ENCODE measurements around the gene F2RL1. TPM values are rescaled to one million over a fixed set of nuclear protein-coding genes. Genes with fewer than 3 reads are reported as not detected.
"Not testable (repeated sequence)": the region's sequence is repeated elsewhere in the genome, so short reads cannot be mapped to it uniquely, and the experiment has no call there.

The F2RL1 gene
- total RNA-seq, 1 experiment from 2014 or later = 37.3 TPM

GRCh38 chr5:76811214-76811613 lies 7.6 kb upstream of the F2RL1 start (continued):
- TF ChIP-seq ERG (CRISPR knock-in tag; IDR thresholded peaks at IDR 0.05) (no peak), TP53 (CRISPR knock-in tag; IDR thresholded peaks at IDR 0.05) (no peak), TCF7 (CRISPR knock-in tag; IDR thresholded peaks at IDR 0.05; ENCODE audit: low read depth) (no peak)

- POLR2A ChIA-PET; CTCF ChIA-PET; H3K4me3 Mint-ChIP-seq; DNase-seq (ENCODE audit: low spot score); ATAC-seq; H3K27ac Mint-ChIP-seq: not testable (repeated sequence)
- Mint-ChIP-seq H3K36me3 (peaks cover 21% of the 10 kb centered on the region), H3K9me3 (peaks cover 12% of the 10 kb centered on the region), H3K4me1 (peaks cover 32% of the 10 kb centered on the region), H3K27me3 (ENCODE audit: low read depth) (peaks cover 12% of the 10 kb centered on the region; the same call in 1 of the 2 replicates)
Measured at GRCh38 chr5:76812209-76812608, 6.6 kb upstream of the F2RL1 start.

GRCh38 chr5:76813982-76814562 lies 4.8 kb upstream of the F2RL1 start:
- Mint-ChIP-seq H3K4me3 (no peak overlapping the region), H3K4me1 (peaks cover 23% of the 10 kb centered on the region), H3K27ac (no peak overlapping the region), H3K27me3 (ENCODE audit: low read depth) (peaks cover 20% of the 10 kb centered on the region; the same call in 1 of the 2 replicates), H3K9me3 (peaks cover 12% of the 10 kb centered on the region), H3K36me3 (peaks cover 21% of the 10 kb centered on the region)
- CTCF ChIA-PET = interaction anchor here (1.0 kb wide), 1 partner anchor 39 kb away, joined by 3 read pairs; no protein-coding TSS in a partner anchor
- POLR2A ChIA-PET = no interaction called here
- ATAC-seq = no peak
- TF ChIP-seq ZNF671 (CRISPR knock-in tag; IDR thresholded peaks at IDR 0.05) (no peak), GTF2I (CRISPR knock-in tag; conservative IDR thresholded peaks at IDR 0.05) (no peak), HMGXB4 (CRISPR knock-in tag; IDR thresholded peaks at IDR 0.05) (no peak), ZBTB21 (CRISPR knock-in tag; IDR thresholded peaks at IDR 0.05; ENCODE audit: borderline replicate concordance) (no peak), PREB (CRISPR knock-in tag; IDR thresholded peaks at IDR 0.05; ENCODE audit: borderline replicate concordance) (no peak), NFE2L1 (CRISPR knock-in tag; IDR thresholded peaks at IDR 0.05) (no peak), NR1H2 (CRISPR knock-in tag; IDR thresholded peaks at IDR 0.05) (no peak), SMAD3 (CRISPR knock-in tag; IDR thresholded peaks at IDR 0.05; ENCODE audit: borderline replicate concordance) (no peak)
- DNase-seq (ENCODE audit: low spot score) = no peak

- POLR2A ChIA-PET = no interaction called here
- CTCF ChIA-PET = interaction anchor here (0.6 kb wide), 1 partner anchor 50 kb away, joined by 3 read pairs; no protein-coding TSS in a partner anchor
- peaks cover 17% of the 10 kb centered on the region for H3K27me3 Mint-ChIP-seq (ENCODE audit: low read depth)
- no peak overlapping the region for H3K4me3 Mint-ChIP-seq
- ATAC-seq = no peak
- H3K9me3 Mint-ChIP-seq = peaks cover under 1% of the 10 kb centered on the region
- no peak for DNase-seq (ENCODE audit: low spot score)
- peaks cover 11% of the 10 kb centered on the region for H3K36me3 Mint-ChIP-seq
- peaks cover 21% of the 10 kb centered on the region for H3K4me1 Mint-ChIP-seq
- H3K27ac Mint-ChIP-seq = no peak overlapping the region
- TF ChIP-seq CREB1 (CRISPR knock-in tag; IDR thresholded peaks at IDR 0.05) (no peak), ZNF512 (CRISPR knock-in tag; IDR thresholded peaks at IDR 0.05; ENCODE audit: borderline replicate concordance) (no peak), ETV6 (CRISPR knock-in tag; IDR thresholded peaks at IDR 0.05) (no peak), EMX1 (CRISPR knock-in tag; IDR thresholded peaks at IDR 0.05) (no peak), ZBTB21 (CRISPR knock-in tag; IDR thresholded peaks at IDR 0.05; ENCODE audit: borderline replicate concordance) (no peak), KAT7 (CRISPR knock-in tag; IDR thresholded peaks at IDR 0.05; ENCODE audit: borderline replicate concordance) (no peak), GTF2I (CRISPR knock-in tag; conservative IDR thresholded peaks at IDR 0.05) (no peak), ATF2 (CRISPR knock-in tag; IDR thresholded peaks at IDR 0.05; ENCODE audit: borderline replicate concordance, low read depth) (no peak), E2F5 (CRISPR knock-in tag; IDR thresholded peaks at IDR 0.05) (no peak), GABPB1 (CRISPR knock-in tag; IDR thresholded peaks at IDR 0.05) (no peak)
Measured at GRCh38 chr5:76816110-76816831, 2.6 kb upstream of the F2RL1 start.
